GM12801 (cell line): ENCODE results near the gene ATP11A.

Source experiments
- CTCF ChIP-seq: IDR thresholded peaks from one replicate; pipeline ENCODE4 v1.5.1; 2011; ENCODE audit warnings: control low read depth; ENCODE audit not compliant: insufficient read length; ENCODE audit errors: extremely low read depth

Gene ATP11A

DNA sequence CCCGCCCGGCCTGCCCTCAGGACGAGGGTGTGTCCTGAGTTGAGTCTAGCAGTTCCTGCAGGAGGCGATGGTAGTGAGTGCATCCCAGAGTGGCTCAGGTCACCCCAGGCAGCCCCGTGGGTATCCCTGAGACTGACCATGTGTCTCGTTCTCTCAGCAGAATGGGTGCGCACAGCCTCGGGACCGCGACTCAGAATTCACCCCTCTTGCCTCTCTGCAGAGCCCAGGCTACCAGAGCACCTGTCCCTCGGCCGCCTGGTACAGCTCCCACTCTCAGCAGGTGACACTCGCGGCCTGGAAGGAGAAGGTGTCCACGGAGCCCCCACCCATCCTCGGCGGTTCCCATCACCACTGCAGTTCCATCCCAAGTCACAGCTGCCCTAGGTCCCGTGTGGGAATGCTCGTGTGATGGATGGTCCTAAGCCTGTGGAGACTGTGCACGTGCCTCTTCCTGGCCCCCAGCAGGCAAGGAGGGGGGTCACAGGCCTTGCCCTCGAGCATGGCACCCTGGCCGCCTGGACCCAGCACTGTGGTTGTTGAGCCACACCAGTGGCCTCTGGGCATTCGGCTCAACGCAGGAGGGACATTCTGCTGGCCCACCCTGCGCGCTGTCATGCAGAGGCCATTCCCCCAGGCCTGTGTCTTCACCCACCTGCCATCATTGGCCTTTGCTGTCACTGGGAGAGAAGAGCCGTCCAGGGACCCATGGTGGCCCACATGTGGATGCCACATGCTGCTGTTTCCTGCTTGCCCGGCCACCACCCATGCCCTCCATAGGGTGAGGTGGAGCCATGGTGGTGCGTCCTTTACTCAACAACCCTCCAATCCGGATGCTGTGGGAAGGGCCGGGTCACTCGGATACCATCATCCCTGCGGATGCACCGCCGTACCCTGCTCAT, 192.1 kb downstream of the ATP11A start:
- TF ChIP-seq CTCF = no peak

DNA sequence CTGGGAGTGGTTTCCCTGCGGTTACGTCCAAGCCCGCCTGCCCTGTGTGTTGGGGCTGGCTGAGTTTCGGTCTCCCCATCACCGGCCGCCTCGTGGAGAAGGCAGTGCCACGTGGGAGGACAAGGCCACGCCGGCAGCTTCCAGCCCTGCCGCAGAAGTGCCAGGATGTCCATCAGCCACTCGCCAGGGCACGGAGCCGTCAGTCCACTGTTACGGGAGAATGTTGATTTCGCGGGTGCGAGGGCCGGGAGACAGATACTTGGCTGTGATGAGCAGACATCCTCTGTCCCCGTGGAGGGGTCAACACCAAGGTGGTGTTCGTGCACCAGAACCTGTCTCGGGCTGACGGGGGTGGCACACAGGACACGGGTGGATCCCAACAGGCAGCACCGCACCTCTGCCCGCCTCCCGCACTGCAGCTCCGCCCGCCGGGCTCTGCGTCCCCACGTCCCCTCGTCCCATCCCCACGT, 192.8 kb downstream of the ATP11A start:
- TF ChIP-seq CTCF = no peak

DNA sequence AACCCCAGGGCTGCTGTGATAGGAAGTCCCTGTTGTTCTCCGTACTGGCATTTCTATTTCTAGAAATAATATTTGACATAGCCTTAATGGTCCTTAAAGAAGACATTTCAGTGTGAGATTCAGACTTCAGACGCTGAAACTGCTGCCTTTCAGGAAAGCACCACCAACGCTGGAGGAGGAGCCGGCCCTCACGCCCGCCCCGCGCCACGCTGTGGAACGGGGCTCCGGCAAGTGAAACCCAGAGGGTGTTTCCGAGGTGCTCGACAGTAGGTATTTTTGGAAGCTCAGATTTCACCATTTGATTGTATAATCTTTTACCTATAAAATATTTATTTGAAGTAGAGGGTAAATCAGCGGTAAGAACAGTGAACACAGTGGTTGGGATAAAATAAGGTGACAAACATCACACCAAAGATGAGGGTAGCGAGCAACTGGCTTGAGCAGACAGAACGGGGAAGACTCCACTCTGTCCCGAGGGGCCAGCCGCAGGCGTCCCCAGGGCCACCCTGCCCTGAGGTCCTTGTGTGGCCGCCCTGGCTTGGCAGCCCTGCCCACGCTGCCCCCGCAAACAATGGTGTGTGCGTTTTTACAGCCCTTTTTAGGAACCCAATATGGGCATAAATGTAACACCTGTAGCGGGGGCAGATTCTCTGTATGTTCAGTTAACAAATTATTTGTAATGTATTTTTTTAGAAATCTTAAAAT, 193.6 kb downstream of the ATP11A start:
- no peak for TF ChIP-seq CTCF

GRCh38 chr13:112885242-112885781, 195.5 kb downstream of the ATP11A start:
- TF ChIP-seq CTCF = no peak

- TF ChIP-seq CTCF = no peak
These were observed 196.0 kb downstream of the ATP11A start for GRCh38 chr13:112885782-112886268.

- TF ChIP-seq CTCF = no peak
These were observed 197.3 kb downstream of the ATP11A start for GRCh38 chr13:112887151-112887550.

DNA sequence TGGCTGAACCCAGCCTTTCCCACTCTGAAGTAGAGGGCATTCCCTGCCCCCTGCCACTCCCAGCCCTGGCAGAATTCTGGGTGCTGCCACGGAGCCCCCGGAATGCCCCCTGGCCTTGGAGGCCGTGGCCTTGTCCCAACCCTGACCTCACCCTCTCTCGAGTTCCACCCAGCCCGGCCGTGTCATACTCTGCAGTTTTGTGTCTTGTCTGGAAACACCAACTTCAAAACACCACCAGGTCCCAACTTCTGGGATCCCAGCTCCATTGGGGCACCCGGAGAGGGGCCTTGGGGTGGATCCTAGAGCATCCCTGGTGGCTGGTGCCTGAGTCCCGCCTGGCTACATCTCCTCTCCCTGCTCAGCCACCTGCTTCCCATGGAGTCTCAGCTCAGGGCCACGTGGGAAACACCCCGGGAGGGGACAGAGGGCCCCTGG, 197.7 kb downstream of the ATP11A start:
- TF ChIP-seq CTCF = no peak
